ENCODE results near the gene KIF14.
A peak's percentile ranks its signal among the peaks of the same experiment; 100 is the strongest.

KIF14 gene

GRCh38 chr1:200620273-200621131, at the start of gene KIF14:
KIF14 (minus strand) TSS chr1:200620751; CDS start chr1:200618723, 2,028 bp downstream.
- no peaks in the 10 kb centered on the region for H3K9me3 ChIP-seq (ENCODE audit: control insufficient read depth in 1 of 2, low read length in 2 of 2)
- H3K27me3 ChIP-seq (ENCODE audit: low read depth, low read length) = no peaks in the 10 kb centered on the region
- no peaks in the 10 kb centered on the region for H3K36me3 ChIP-seq (ENCODE audit: control insufficient read depth in 1 of 2, insufficient read depth in 2 of 2, low read length in 2 of 2)
- H3K4me1 ChIP-seq (ENCODE audit: control insufficient read depth in 1 of 2, insufficient read depth in 2 of 2, low read length in 2 of 2) = peaks cover 4 to 15% of the 10 kb centered on the region in 2 donors
- H3K27ac ChIP-seq (ENCODE audit: low read length) = peak within 1 kb of the TSS; percentile 70
- peak within 1 kb of the TSS; percentile 92 to 94 for H3K4me3 ChIP-seq (ENCODE audit: low read depth in 1 of 2, low read length in 2 of 2)

- peak within 1 kb of the TSS; percentile 69 to 80 for H3K4me3 ChIP-seq (ENCODE audit: low read depth in 1 of 2, low read length in 2 of 2)
- peaks cover 0 to 9% of the 10 kb centered on the region in 2 donors for H3K36me3 ChIP-seq (ENCODE audit: control insufficient read depth in 1 of 2, insufficient read depth in 2 of 2, low read length in 2 of 2)
- peaks cover 9 to 13% of the 10 kb centered on the region in 2 donors for H3K4me1 ChIP-seq (ENCODE audit: control insufficient read depth in 1 of 2, insufficient read depth in 2 of 2, low read length in 2 of 2)
- H3K27me3 ChIP-seq (ENCODE audit: low read depth, low read length) = no peaks in the 10 kb centered on the region
- no peaks in the 10 kb centered on the region for H3K9me3 ChIP-seq (ENCODE audit: control insufficient read depth in 1 of 2, low read length in 2 of 2)
- peak within 1 kb of the TSS; percentile 98 for H3K27ac ChIP-seq (ENCODE audit: low read length)
Observed at GRCh38 chr1:200669314-200670241, 49.0 kb upstream of the KIF14 start, which contains the start of gene DDX59. DDX59 (minus strand) TSS chr1:200669907; CDS start chr1:200666740, 3,167 bp downstream.

- Histone ChIP-seq H3K9me3 (ENCODE audit: control insufficient read depth in 1 of 2, low read length in 2 of 2) (no peaks in the 10 kb centered on the region), H3K27ac (ENCODE audit: low read length) (peak overlapping the region; percentile 80), H3K4me3 (ENCODE audit: low read depth in 1 of 2, low read length in 2 of 2) (peak overlapping the region; percentile 62 to 69), H3K4me1 (ENCODE audit: control insufficient read depth in 1 of 2, insufficient read depth in 2 of 2, low read length in 2 of 2) (peaks cover 9 to 13% of the 10 kb centered on the region in 2 donors), H3K27me3 (ENCODE audit: low read depth, low read length) (no peaks in the 10 kb centered on the region), H3K36me3 (ENCODE audit: control insufficient read depth in 1 of 2, insufficient read depth in 2 of 2, low read length in 2 of 2) (peaks cover 8 to 16% of the 10 kb centered on the region in 2 donors)
Observed at GRCh38 chr1:200668514-200669313, 48.2 kb upstream of the KIF14 start.

GRCh38 chr1:200666309-200666708, 45.8 kb upstream of the KIF14 start:
- H3K4me1 ChIP-seq (ENCODE audit: control insufficient read depth in 1 of 2, insufficient read depth in 2 of 2, low read length in 2 of 2) = peaks cover 9 to 17% of the 10 kb centered on the region in 2 donors
- no peak overlapping the region for H3K4me3 ChIP-seq (ENCODE audit: low read depth in 1 of 2, low read length in 2 of 2)
- no peak overlapping the region for H3K27ac ChIP-seq (ENCODE audit: low read length)
- no peaks in the 10 kb centered on the region for H3K27me3 ChIP-seq (ENCODE audit: low read depth, low read length)
- H3K9me3 ChIP-seq (ENCODE audit: control insufficient read depth in 1 of 2, low read length in 2 of 2) = no peaks in the 10 kb centered on the region
- H3K36me3 ChIP-seq (ENCODE audit: control insufficient read depth in 1 of 2, insufficient read depth in 2 of 2, low read length in 2 of 2) = peaks cover 12 to 22% of the 10 kb centered on the region in 2 donors

GRCh38 chr1:200665861-200666260, 45.3 kb upstream of the KIF14 start:
- no peak overlapping the region for H3K27ac ChIP-seq (ENCODE audit: low read length)
- no peaks in the 10 kb centered on the region for H3K27me3 ChIP-seq (ENCODE audit: low read depth, low read length)
- H3K4me3 ChIP-seq (ENCODE audit: low read depth in 1 of 2, low read length in 2 of 2) = no peak overlapping the region
- H3K9me3 ChIP-seq (ENCODE audit: control insufficient read depth in 1 of 2, low read length in 2 of 2) = no peaks in the 10 kb centered on the region
- peaks cover 5 to 17% of the 10 kb centered on the region in 2 donors for H3K4me1 ChIP-seq (ENCODE audit: control insufficient read depth in 1 of 2, insufficient read depth in 2 of 2, low read length in 2 of 2)
- H3K36me3 ChIP-seq (ENCODE audit: control insufficient read depth in 1 of 2, insufficient read depth in 2 of 2, low read length in 2 of 2) = peaks cover 12 to 25% of the 10 kb centered on the region in 2 donors

- no peak overlapping the region for H3K4me3 ChIP-seq (ENCODE audit: low read depth in 1 of 2, low read length in 2 of 2)
Observed at GRCh38 chr1:200660719-200661118, 40.2 kb upstream of the KIF14 start.

GRCh38 chr1:200659269-200659668, 38.7 kb upstream of the KIF14 start:
- Histone ChIP-seq H3K36me3 (ENCODE audit: control insufficient read depth in 1 of 2, insufficient read depth in 2 of 2, low read length in 2 of 2) (peaks cover 44 to 61% of the 10 kb centered on the region in 2 donors), H3K4me3 (ENCODE audit: low read depth in 1 of 2, low read length in 2 of 2) (no peak overlapping the region), H3K27ac (ENCODE audit: low read length) (no peak overlapping the region), H3K9me3 (ENCODE audit: control insufficient read depth in 1 of 2, low read length in 2 of 2) (no peaks in the 10 kb centered on the region), H3K4me1 (ENCODE audit: control insufficient read depth in 1 of 2, insufficient read depth in 2 of 2, low read length in 2 of 2) (peaks cover 0 to 4% of the 10 kb centered on the region in 2 donors), H3K27me3 (ENCODE audit: low read depth, low read length) (no peaks in the 10 kb centered on the region)

More at GRCh38 chr1:200660719-200661118, 40.2 kb upstream of the KIF14 start:
- Histone ChIP-seq H3K9me3 (ENCODE audit: control insufficient read depth in 1 of 2, low read length in 2 of 2) (no peaks in the 10 kb centered on the region), H3K27ac (ENCODE audit: low read length) (no peak overlapping the region), H3K36me3 (ENCODE audit: control insufficient read depth in 1 of 2, insufficient read depth in 2 of 2, low read length in 2 of 2) (peaks cover 42 to 52% of the 10 kb centered on the region in 2 donors), H3K4me1 (ENCODE audit: control insufficient read depth in 1 of 2, insufficient read depth in 2 of 2, low read length in 2 of 2) (peaks cover 0 to 4% of the 10 kb centered on the region in 2 donors), H3K27me3 (ENCODE audit: low read depth, low read length) (no peaks in the 10 kb centered on the region)

- Histone ChIP-seq H3K27ac (ENCODE audit: low read length) (no peak overlapping the region), H3K4me1 (ENCODE audit: control insufficient read depth in 1 of 2, insufficient read depth in 2 of 2, low read length in 2 of 2) (peaks cover 0 to 4% of the 10 kb centered on the region in 2 donors), H3K36me3 (ENCODE audit: control insufficient read depth in 1 of 2, insufficient read depth in 2 of 2, low read length in 2 of 2) (peaks cover 38 to 63% of the 10 kb centered on the region in 2 donors), H3K9me3 (ENCODE audit: control insufficient read depth in 1 of 2, low read length in 2 of 2) (no peaks in the 10 kb centered on the region), H3K4me3 (ENCODE audit: low read depth in 1 of 2, low read length in 2 of 2) (no peak overlapping the region), H3K27me3 (ENCODE audit: low read depth, low read length) (no peaks in the 10 kb centered on the region)
Observed at GRCh38 chr1:200658037-200658818, 37.7 kb upstream of the KIF14 start.

GRCh38 chr1:200654660-200655059, 34.1 kb upstream of the KIF14 start:
- Histone ChIP-seq H3K4me3 (ENCODE audit: low read depth in 1 of 2, low read length in 2 of 2) (no peak overlapping the region), H3K9me3 (ENCODE audit: control insufficient read depth in 1 of 2, low read length in 2 of 2) (no peaks in the 10 kb centered on the region), H3K36me3 (ENCODE audit: control insufficient read depth in 1 of 2, insufficient read depth in 2 of 2, low read length in 2 of 2) (peaks cover 25 to 53% of the 10 kb centered on the region in 2 donors), H3K27me3 (ENCODE audit: low read depth, low read length) (no peaks in the 10 kb centered on the region), H3K4me1 (ENCODE audit: control insufficient read depth in 1 of 2, insufficient read depth in 2 of 2, low read length in 2 of 2) (no peaks in the 10 kb centered on the region), H3K27ac (ENCODE audit: low read length) (no peak overlapping the region)

- Histone ChIP-seq H3K27ac (ENCODE audit: low read length) (no peak overlapping the region), H3K27me3 (ENCODE audit: low read depth, low read length) (no peaks in the 10 kb centered on the region), H3K9me3 (ENCODE audit: control insufficient read depth in 1 of 2, low read length in 2 of 2) (no peaks in the 10 kb centered on the region), H3K36me3 (ENCODE audit: control insufficient read depth in 1 of 2, insufficient read depth in 2 of 2, low read length in 2 of 2) (peaks cover 15 to 55% of the 10 kb centered on the region in 2 donors), H3K4me1 (ENCODE audit: control insufficient read depth in 1 of 2, insufficient read depth in 2 of 2, low read length in 2 of 2) (no peaks in the 10 kb centered on the region), H3K4me3 (ENCODE audit: low read depth in 1 of 2, low read length in 2 of 2) (no peak overlapping the region)
Observed at GRCh38 chr1:200653022-200653462, 32.5 kb upstream of the KIF14 start.
